ENCODE results near the gene NRXN2. TPM values are rescaled to one million over a fixed set of nuclear protein-coding genes. Genes with fewer than 3 reads are reported as not detected.

Gene NRXN2
- total and polyA plus RNA-seq, 10 of the 15 experiments (the other 5 are each of a cell fraction or from before 2014, with no cell fraction given) = 0.03 to 1.4 (median 0.23) TPM

GRCh38 chr11:64614917-64615316, 108.1 kb downstream of the NRXN2 start:
- Histone ChIP-seq H3K27me3 (replicated peaks in 1 of 2; ENCODE audit: control insufficient read depth in 2 of 2, insufficient read depth in 2 of 2, low read length in 1 of 2) (no peaks in the 10 kb centered on the region), H3K4me2 (ENCODE audit: control insufficient read depth, insufficient read depth) (no peak overlapping the region), H3K9ac (ENCODE audit: control insufficient read depth, insufficient read depth, low read length) (no peak overlapping the region), H3K4me3 (no peak overlapping the region), H3K9me3 (replicated peaks; ENCODE audit: control insufficient read depth, insufficient read depth, low read length) (no peaks in the 10 kb centered on the region), H2AFZ (ENCODE audit: control insufficient read depth, low read depth, low read length) (no peak overlapping the region), H3K4me1 (ENCODE audit: control insufficient read depth, insufficient read depth, low read length) (no peaks in the 10 kb centered on the region), H4K20me1 (ENCODE audit: control insufficient read depth, insufficient read depth) (no peaks in the 10 kb centered on the region), H3K27ac (ENCODE audit: control insufficient read depth, insufficient read depth) (no peak overlapping the region), H3K36me3 (ENCODE audit: control insufficient read depth in 2 of 2, insufficient read depth in 2 of 2, low read length in 1 of 2) (no peaks in the 10 kb centered on the region), H3K79me2 (ENCODE audit: control insufficient read depth, insufficient read depth, low read length) (no peaks in the 10 kb centered on the region)
- WGBS (ENCODE audit: insufficient coverage, insufficient replicate concordance, low lambda C conversion rate, missing lambda C conversion rate) = 13% methylated on average over 5 of the region's 5 CpGs
- CTCF ChIA-PET = interaction anchor here (1.1 to 1.2 kb wide), 3 partner anchors 12 to 44 kb away, joined by 3 to 4 read pairs (median 3); no protein-coding TSS in a partner anchor
- no TSS peak for BruUV-seq (replicated peaks)
- FAIRE-seq (no peak), ATAC-seq (peak; percentile 40; the same call in 2 of the 3 replicates), DNase-seq (ENCODE audit: low read depth, low spot score) (no peak)
- in situ Hi-C loops (cut with MboI) = loop anchor here (5.0 kb wide), 1 partner anchor 48 kb away; no protein-coding TSS in a partner anchor
- RAD21 ChIA-PET (ENCODE audit: unreplicated experiment) = no interaction called here
- SMC1A ChIA-PET (ENCODE audit: uncharacterized antibody, unreplicated experiment) = interaction anchor here (1.0 kb wide), 1 partner anchor 74 kb away, joined by 4 read pairs; no protein-coding TSS in a partner anchor
- intact Hi-C loops (cut with micrococcal nuclease; ENCODE audit: unreplicated experiment) = no loop called here
- POLR2A ChIA-PET = interaction anchor here (0.6 kb wide), 1 partner anchor 20 kb away, joined by 3 read pairs; no protein-coding TSS in a partner anchor
- no peak for TF ChIP-seq RELA (IDR thresholded peaks at IDR 0.05; ENCODE audit: borderline replicate concordance, partially characterized antibody)
- no peak for TF ChIP-seq RAD21 (IDR thresholded peaks at IDR 0.05; ENCODE audit: insufficient read depth, low read depth, low read length)
- TF ChIP-seq CHD2 (IDR thresholded peaks at IDR 0.05; ENCODE audit: borderline replicate concordance, low read depth, low read length) = no peak
- TF ChIP-seq CREM (IDR thresholded peaks at IDR 0.05; ENCODE audit: low read depth) = no peak
- no peak for TF ChIP-seq NR2C1 (IDR thresholded peaks at IDR 0.05)
- TF ChIP-seq SKIL (IDR thresholded peaks at IDR 0.05; ENCODE audit: low read depth, poor library complexity, severe bottlenecking) = no peak
- TF ChIP-seq ELK1 (IDR thresholded peaks at IDR 0.05; ENCODE audit: low read depth, low read length) = no peak
- no peak for TF ChIP-seq TCF7 (IDR thresholded peaks at IDR 0.05; ENCODE audit: borderline replicate concordance)
- no peak for TF ChIP-seq ZSCAN29 (IDR thresholded peaks at IDR 0.05)
- no peak for TF ChIP-seq E2F4 (IDR thresholded peaks at IDR 0.05; ENCODE audit: low read depth, low read length)
- no peak for TF ChIP-seq SUZ12 (IDR thresholded peaks at IDR 0.05; ENCODE audit: unreplicated experiment)
- no peak for TF ChIP-seq PBX3 (IDR thresholded peaks at IDR 0.05; ENCODE audit: insufficient replicate concordance, low read depth, low read length)
- TF ChIP-seq ATF7 (IDR thresholded peaks at IDR 0.05; ENCODE audit: low read depth) = no peak
- TF ChIP-seq PKNOX1 (IDR thresholded peaks at IDR 0.05) = no peak
- no peak for TF ChIP-seq TCF12 (IDR thresholded peaks at IDR 0.05; ENCODE audit: low read depth, low read length)
- TF ChIP-seq JUNB (IDR thresholded peaks at IDR 0.05) = no peak
